Natural killer cell treated with Interleukin-12 subunit alpha and Interleukin-12 subunit beta and Interleukin-15 and Interleukin-18, amount 100 ng/mL, for 72 hours (primary cell): ENCODE measurements around the gene CCR5. TPM values are rescaled to one million over a fixed set of nuclear protein-coding genes. Genes with fewer than 3 reads are reported as not detected.
A peak's percentile ranks its signal among the peaks of the same experiment; 100 is the strongest.

Experiments used
- ATAC-seq, 2 donors: fragments of 150-1000 bp; cut with Tn5 transposase in 1 of 2; sonication (Bioruptor Pico), chemical (Tn5 transposase) in 1 of 2; 2 replicates each; pipeline ENCODE4 v1.10.0; 2021
- DNase-seq: peaks from one replicate; pipeline ENCODE4 v3.0.0; 2022; ENCODE audit warnings: low spot score
- H3K27ac Mint-ChIP-seq, 2 donors: 1 replicate in 1 of 2; 2 replicates in 1 of 2; pipeline ENCODE4 v1.8.0; 2022; ENCODE audit warnings: mixed read lengths in 2 of 2, mild to moderate bottlenecking in 1 of 2, moderate library complexity in 1 of 2
- H3K27me3 Mint-ChIP-seq, 2 donors: 1 replicate in 1 of 2; 2 replicates in 1 of 2; pipeline ENCODE4 v1.8.0; 2022; ENCODE audit warnings: mixed read lengths in 2 of 2
- H3K36me3 Mint-ChIP-seq: one replicate; pipeline ENCODE4 v1.8.0; 2022; ENCODE audit warnings: mixed read lengths
- H3K4me1 Mint-ChIP-seq, 2 donors: 1 replicate in 1 of 2; 2 replicates in 1 of 2; pipeline ENCODE4 v1.8.0; 2022; ENCODE audit warnings: low read depth in 2 of 2, mixed read lengths in 2 of 2, mild to moderate bottlenecking in 1 of 2
- H3K4me3 Mint-ChIP-seq: one replicate; pipeline ENCODE4 v1.8.0; 2022; ENCODE audit warnings: mixed read lengths
- H3K9me3 Mint-ChIP-seq: 2 replicates; pipeline ENCODE4 v1.8.0; 2022; ENCODE audit warnings: mixed read lengths
- total RNA-seq, 2 donors: library from RNA; stranded (reverse); gene quantifications; one replicate each; pipeline ENCODE4 v1.2.3, GENCODE V29; 2022

CCR5 gene
- total RNA-seq, 2 donors from 2014 or later = 28.3 to 46.2 TPM

DNA sequence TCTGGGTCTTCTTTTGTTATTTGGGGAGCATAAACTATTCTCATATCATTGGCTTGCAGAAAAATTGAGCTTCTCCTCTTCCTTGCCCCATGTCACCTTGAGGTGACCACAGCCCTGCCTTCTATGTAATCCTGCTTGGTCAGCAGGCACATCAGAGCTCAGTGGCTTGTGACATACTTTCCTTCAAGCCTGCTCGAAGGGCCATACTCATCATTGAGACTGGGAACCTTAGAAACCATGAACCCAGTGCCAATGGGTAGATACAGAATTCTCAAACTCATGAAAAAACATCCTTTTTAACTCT lies 20.5 kb upstream of the CCR5 start:
- Mint-ChIP-seq H3K4me3 (peak overlapping the region; percentile 78), H3K4me1 (peaks cover 59 to 71% of the 10 kb centered on the region in 2 donors), H3K27me3 (no peaks in the 10 kb centered on the region), H3K27ac (peak overlapping the region; percentile 92 to 96), H3K36me3 (peaks cover 13% of the 10 kb centered on the region), H3K9me3 (peaks cover 2% of the 10 kb centered on the region)
- ATAC-seq = peak; percentile 72 to 79
- no peak for DNase-seq

DNA sequence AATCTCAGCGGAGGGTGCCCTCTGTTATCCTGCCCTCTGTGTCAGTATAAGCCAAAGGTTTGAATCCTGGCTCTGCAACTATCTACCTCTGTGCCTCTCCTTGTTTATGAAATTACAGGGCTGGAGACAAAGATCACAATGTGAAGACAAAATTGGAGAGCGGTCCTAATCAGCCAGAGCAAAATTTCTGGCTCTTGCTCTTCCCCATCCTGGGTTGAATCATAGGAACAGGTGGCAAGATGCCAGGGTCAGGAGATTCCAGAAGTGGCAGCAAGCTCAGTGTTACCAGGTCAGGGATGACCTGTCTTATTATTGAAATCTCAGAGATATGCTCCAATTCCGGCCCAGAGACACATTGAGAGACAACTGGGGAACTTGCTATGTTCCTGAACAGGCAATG lies 19.1 kb upstream of the CCR5 start:
- no peak for ATAC-seq
- peaks cover 66 to 81% of the 10 kb centered on the region in 2 donors for H3K4me1 Mint-ChIP-seq
- H3K4me3 Mint-ChIP-seq = no peak overlapping the region
- peaks cover 2% of the 10 kb centered on the region for H3K9me3 Mint-ChIP-seq
- no peaks in the 10 kb centered on the region for H3K27me3 Mint-ChIP-seq
- peak overlapping the region; percentile 92 to 96 for H3K27ac Mint-ChIP-seq
- no peak for DNase-seq
- peaks cover 13% of the 10 kb centered on the region for H3K36me3 Mint-ChIP-seq

DNA sequence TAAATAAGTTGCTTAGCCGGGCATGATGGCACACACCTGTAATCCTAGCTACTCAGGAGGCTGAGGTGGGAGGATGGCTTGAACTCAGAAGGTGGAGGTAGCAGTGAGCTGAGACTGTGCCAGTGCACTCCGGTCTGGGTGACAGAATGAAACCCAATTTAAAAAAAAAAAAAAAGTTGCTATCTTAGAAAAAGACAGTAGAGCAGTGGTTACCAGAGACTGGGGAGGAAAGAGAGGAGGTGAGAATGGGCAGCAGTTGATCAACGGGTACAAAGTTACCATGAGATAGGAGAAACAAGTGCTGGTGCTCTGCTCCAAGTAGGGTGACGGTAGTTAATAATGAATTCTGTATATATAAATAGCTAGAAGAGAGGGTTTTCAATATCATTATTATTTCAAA lies 17.7 kb upstream of the CCR5 start:
- Mint-ChIP-seq H3K4me3 (peak overlapping the region; percentile 74), H3K4me1 (peaks cover 70 to 82% of the 10 kb centered on the region in 2 donors), H3K36me3 (peaks cover 7% of the 10 kb centered on the region), H3K27me3 (no peaks in the 10 kb centered on the region), H3K27ac (peak overlapping the region; percentile 41 to 87), H3K9me3 (peaks cover 2% of the 10 kb centered on the region)
- ATAC-seq (no peak), DNase-seq (no peak)

DNA sequence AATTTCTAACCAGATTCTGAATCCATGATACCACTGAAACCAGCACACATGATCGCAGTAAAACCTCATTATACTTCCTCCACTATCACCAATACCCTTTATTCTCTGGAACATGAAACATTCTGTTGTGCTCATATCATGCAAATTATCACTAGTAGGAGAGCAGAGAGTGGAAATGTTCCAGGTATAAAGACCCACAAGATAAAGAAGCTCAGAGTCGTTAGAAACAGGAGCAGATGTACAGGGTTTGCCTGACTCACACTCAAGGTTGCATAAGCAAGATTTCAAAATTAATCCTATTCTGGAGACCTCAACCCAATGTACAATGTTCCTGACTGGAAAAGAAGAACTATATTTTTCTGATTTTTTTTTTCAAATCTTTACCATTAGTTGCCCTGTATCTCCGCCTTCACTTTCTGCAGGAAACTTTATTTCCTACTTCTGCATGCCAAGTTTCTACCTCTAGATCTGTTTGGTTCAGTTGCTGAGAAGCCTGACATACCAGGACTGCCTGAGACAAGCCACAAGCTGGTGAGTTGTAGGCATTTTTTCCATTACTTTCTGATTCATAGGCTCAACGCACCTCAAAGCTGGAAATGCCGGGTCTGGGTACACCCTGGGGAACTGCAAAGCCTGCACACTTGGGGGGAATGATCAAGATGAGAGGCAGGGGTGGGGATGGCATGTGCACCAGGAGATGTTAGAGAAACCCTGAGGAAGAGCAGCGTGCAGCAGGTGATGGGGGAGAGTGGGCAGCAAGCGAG lies 16.9 kb upstream of the CCR5 start, which contains the start of gene CCR2:
Gene CCR2 (plus strand): TSS at position 465 of the 764 bp plus-strand sequence. CDS start 3,417 bp downstream, outside the sequence.
- DNase-seq (no peak), ATAC-seq (no peak)
- Mint-ChIP-seq H3K36me3 (peaks cover 1% of the 10 kb centered on the region), H3K27me3 (no peaks in the 10 kb centered on the region), H3K9me3 (peaks cover under 1% of the 10 kb centered on the region), H3K27ac (peak within 1 kb of the TSS; percentile 41 to 87), H3K4me3 (peak within 1 kb of the TSS; percentile 74), H3K4me1 (peaks cover 68 to 82% of the 10 kb centered on the region in 2 donors)

DNA sequence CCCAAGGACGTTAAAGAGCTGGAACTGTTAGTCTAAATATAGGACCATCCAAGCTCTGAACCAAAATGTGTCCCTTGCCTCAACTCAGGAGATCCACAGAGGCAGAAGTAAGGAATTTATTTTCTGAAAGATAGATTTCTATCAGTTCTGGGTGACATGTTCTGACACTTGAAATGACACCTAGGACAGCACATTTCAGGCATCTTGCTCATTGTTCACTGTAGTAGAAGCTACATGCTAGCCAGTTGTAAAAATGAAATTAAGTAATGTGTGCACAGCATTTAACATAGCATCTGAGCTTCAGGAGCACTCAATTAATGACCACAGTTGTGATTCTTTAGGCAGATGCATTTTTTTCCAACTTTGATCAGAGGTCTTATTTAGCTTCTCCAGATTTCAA lies 16.3 kb upstream of the CCR5 start:
- no peak for DNase-seq
- ATAC-seq = no peak
- Mint-ChIP-seq H3K4me3 (peak overlapping the region; percentile 47), H3K27ac (peak overlapping the region in 1 of 2 donors; percentile 41), H3K4me1 (peaks cover 66 to 82% of the 10 kb centered on the region in 2 donors), H3K27me3 (no peaks in the 10 kb centered on the region), H3K36me3 (no peaks in the 10 kb centered on the region), H3K9me3 (no peaks in the 10 kb centered on the region)

DNA sequence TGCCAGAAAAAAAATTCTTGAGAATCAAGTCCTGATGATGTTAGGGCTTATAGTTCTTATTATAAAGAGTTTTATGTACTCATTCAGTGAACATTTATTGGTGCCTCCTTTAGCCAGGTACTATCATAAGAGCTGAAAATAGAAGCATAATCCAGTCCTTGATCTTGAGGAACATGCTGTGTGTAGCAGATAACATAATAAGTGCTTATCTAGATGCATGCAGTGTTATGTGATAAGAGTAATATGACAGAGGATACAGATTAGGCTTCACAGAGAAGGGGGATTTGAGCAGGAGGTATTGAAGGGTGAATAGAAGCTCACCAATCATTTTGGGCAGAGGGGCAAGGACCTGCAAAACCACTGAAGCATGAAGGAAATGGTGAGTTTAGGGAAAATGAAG lies 15.8 kb upstream of the CCR5 start:
- no peaks in the 10 kb centered on the region for H3K36me3 Mint-ChIP-seq
- H3K27me3 Mint-ChIP-seq = no peaks in the 10 kb centered on the region
- ATAC-seq (no peak), DNase-seq (no peak)
- peak overlapping the region; percentile 8 to 41 for H3K27ac Mint-ChIP-seq
- H3K4me1 Mint-ChIP-seq = peaks cover 66 to 82% of the 10 kb centered on the region in 2 donors
- H3K9me3 Mint-ChIP-seq = no peaks in the 10 kb centered on the region
- peak overlapping the region; percentile 58 for H3K4me3 Mint-ChIP-seq

DNA sequence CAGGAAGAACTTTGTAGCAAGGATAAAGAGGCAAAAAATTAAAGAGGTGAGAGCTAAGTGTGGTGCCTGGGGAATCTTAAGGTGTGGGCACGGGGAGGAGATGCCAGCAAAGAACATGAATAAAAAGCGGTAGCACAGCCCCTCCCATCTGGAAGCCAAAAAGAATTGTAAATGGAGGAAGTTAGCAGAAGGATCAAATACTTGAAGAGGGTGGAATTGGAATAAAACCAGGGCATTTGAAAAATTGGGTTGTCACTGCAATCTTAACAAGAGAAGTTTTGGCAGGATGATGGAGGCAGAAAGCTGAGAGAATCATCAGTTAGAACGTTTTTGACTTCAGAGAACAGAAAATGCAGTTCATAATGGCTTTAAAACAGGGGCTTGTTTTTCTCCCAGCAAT lies 14.5 kb upstream of the CCR5 start:
- no peaks in the 10 kb centered on the region for H3K9me3 Mint-ChIP-seq
- ATAC-seq (no peak), DNase-seq (no peak)
- no peaks in the 10 kb centered on the region for H3K27me3 Mint-ChIP-seq
- H3K36me3 Mint-ChIP-seq = no peaks in the 10 kb centered on the region
- peak overlapping the region in 1 of 2 donors; percentile 41 for H3K27ac Mint-ChIP-seq
- peak overlapping the region; percentile 26 for H3K4me3 Mint-ChIP-seq
- peaks cover 68 to 82% of the 10 kb centered on the region in 2 donors for H3K4me1 Mint-ChIP-seq

DNA sequence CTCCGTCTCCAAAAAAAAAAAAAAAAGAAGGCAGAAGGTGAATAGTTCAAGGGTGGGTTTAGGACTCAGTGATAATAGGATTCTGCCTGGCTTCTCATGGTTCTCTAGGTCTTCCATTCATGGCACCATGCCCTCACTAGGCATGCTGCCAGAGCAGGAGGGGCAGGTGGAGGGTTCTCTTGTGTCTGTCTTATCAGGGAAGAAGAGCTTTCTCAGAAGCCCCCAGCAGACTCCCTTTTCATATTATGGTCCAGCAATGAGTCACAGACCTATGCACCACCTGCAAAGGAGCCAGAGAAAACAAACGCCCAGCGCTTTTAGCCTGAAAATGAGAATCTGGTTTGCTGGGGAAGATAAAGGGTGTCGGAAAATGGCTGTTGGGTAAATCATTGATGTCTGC lies 13.8 kb upstream of the CCR5 start:
- DNase-seq (no peak), ATAC-seq (no peak)
- Mint-ChIP-seq H3K36me3 (no peaks in the 10 kb centered on the region), H3K27me3 (no peaks in the 10 kb centered on the region), H3K4me3 (peak overlapping the region; percentile 12), H3K27ac (peak overlapping the region; percentile 24 to 36), H3K4me1 (peaks cover 68 to 84% of the 10 kb centered on the region in 2 donors), H3K9me3 (no peaks in the 10 kb centered on the region)

DNA sequence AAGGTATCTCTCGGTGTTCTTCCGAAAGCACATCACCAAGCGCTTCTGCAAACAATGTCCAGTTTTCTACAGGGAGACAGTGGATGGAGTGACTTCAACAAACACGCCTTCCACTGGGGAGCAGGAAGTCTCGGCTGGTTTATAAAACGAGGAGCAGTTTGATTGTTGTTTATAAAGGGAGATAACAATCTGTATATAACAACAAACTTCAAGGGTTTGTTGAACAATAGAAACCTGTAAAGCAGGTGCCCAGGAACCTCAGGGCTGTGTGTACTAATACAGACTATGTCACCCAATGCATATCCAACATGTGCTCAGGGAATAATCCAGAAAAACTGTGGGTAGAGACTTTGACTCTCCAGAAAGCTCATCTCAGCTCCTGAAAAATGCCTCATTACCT lies 12.3 kb upstream of the CCR5 start:
- Mint-ChIP-seq H3K27me3 (no peaks in the 10 kb centered on the region), H3K4me1 (peaks cover 59 to 80% of the 10 kb centered on the region in 2 donors), H3K27ac (peak overlapping the region in 1 of 2 donors; percentile 78), H3K36me3 (no peaks in the 10 kb centered on the region), H3K4me3 (peak overlapping the region; percentile 56), H3K9me3 (no peaks in the 10 kb centered on the region)
- DNase-seq (no peak), ATAC-seq (no peak)

DNA sequence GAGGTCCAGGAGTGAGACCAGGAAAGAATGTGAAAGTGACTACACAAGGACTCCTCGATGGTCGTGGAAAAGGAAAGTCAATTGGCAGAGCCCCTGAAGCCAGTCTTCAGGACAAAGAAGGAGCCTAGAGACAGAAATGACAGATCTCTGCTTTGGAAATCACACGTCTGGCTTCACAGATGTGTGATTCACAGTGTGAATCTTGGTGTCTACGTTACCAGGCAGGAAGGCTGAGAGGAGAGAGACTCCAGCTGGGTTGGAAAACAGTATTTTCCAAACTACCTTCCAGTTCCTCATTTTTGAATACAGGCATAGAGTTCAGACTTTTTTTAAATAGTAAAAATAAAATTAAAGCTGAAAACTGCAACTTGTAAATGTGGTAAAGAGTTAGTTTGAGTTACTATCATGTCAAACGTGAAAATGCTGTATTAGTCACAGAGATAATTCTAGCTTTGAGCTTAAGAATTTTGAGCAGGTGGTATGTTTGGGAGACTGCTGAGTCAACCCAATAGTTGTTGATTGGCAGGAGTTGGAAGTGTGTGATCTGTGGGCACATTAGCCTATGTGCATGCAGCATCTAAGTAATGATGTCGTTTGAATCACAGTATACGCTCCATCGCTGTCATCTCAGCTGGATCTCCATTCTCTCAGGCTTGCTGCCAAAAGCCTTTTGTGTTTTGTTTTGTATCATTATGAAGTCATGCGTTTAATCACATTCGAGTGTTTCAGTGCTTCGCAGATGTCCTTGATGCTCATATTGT lies 10.8 kb upstream of the CCR5 start:
- Mint-ChIP-seq H3K27ac (peak overlapping the region; percentile 78 to 83), H3K4me3 (peak overlapping the region; percentile 69), H3K27me3 (no peaks in the 10 kb centered on the region), H3K36me3 (no peaks in the 10 kb centered on the region), H3K9me3 (peaks cover 4% of the 10 kb centered on the region), H3K4me1 (peaks cover 54 to 80% of the 10 kb centered on the region in 2 donors)
- DNase-seq (no peak), ATAC-seq (peak; percentile 76 to 86)

DNA sequence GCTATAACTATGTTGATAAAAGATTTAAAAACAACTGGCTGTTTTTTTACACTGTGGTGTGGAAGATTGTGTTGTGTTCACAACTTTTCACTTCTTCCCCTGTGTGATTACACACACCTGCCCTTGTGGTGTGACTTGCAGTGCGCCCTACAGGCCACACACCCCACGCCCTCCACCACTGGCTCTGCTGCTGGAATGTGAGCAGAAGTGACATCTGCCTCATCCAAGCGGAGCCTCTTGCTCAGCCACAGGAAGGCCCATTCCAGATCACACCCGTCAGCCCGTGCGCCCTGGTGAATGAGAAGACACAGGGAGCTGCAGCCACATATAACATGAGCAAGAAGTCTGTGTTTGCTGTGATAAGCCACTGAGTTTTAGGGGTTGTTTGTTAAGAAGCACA lies 9.8 kb upstream of the CCR5 start:
- Mint-ChIP-seq H3K4me3 (peak overlapping the region; percentile 69), H3K27ac (peak overlapping the region; percentile 78 to 83)
- ATAC-seq = peak; percentile 29 to 57

DNA sequence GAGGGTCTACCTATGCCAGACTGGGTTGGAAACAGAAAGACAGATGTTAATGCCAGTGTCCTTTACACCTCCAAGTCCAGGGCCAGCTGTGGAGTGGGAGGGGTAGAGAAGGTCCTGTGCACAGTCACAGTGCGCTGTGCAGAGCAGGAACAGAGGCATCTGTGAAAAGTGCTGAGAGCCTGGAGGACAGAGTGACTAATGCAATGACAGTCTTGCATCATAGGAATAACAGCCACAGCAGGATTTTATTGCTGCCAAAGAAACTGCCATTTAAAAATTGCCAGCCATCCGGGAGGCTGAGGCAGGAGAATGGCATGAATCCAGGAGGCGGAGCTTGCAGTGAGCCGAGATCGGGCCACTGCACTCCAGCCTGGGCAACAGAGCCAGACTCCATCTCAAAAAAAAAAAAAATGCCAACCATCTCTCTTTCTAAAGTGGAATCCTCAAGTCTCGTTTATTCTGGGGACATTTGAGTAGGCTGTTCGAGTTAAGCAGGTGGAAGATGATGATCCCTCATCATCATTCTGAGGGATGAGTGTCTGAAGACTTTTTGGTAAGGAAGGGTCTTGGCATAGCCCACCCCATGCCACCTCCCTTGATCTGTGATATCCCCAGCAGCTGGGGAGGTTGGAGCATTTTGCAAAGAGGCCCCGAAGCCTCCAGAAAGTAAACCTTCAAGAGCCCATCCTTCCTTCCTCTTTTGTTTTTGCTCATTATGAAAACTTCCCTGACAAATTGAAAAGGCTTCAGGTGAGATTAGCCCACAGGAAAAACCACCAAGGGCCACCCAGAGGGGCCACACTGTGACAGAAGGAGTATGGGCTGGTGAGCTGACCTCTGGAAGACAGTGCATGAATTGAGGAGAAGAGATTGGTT lies 9.1 kb upstream of the CCR5 start:
- Mint-ChIP-seq H3K4me3 (peak overlapping the region; percentile 69), H3K27me3 (no peaks in the 10 kb centered on the region), H3K4me1 (peaks cover 57 to 84% of the 10 kb centered on the region in 2 donors), H3K27ac (peak overlapping the region; percentile 78 to 83), H3K9me3 (peaks cover 4% of the 10 kb centered on the region), H3K36me3 (peaks cover 6% of the 10 kb centered on the region)
- no peak for DNase-seq
- ATAC-seq = peak; percentile 86 to 88

More for the DNA sequence above, 9.8 kb upstream of the CCR5 start:
- peaks cover 2% of the 10 kb centered on the region for H3K36me3 Mint-ChIP-seq
- DNase-seq = no peak
- peaks cover 4% of the 10 kb centered on the region for H3K9me3 Mint-ChIP-seq
- peaks cover 53 to 82% of the 10 kb centered on the region in 2 donors for H3K4me1 Mint-ChIP-seq
- no peaks in the 10 kb centered on the region for H3K27me3 Mint-ChIP-seq

DNA sequence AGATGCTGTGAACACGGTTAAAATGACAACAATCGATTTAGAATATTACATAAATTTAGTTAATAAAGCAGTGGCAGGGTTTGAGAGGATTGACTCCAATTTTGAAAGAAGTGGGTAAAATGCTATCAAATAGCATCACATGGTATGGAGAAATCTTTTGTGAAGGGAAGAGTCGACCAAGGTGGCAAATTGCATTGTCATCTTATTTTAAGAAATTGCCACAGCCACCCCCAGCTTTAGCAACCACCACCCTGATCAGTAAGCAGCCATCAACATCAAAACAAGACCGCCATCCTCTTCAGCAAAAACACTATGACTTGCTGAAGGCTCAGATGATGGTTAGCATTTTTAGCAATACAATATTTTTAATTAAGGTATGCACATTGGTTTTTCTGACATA lies 5.7 kb upstream of the CCR5 start:
- DNase-seq = no peak
- H3K27ac Mint-ChIP-seq = peak overlapping the region; percentile 75 to 82

More for the DNA sequence above, 5.7 kb upstream of the CCR5 start:
- Mint-ChIP-seq H3K4me3 (no peak overlapping the region), H3K4me1 (peaks cover 64 to 83% of the 10 kb centered on the region in 2 donors), H3K27me3 (no peaks in the 10 kb centered on the region), H3K9me3 (peaks cover 4% of the 10 kb centered on the region), H3K36me3 (peaks cover 6% of the 10 kb centered on the region)
- no peak for ATAC-seq
